Central memory CD4-positive, alpha-beta T cell (primary cell): Measurements from ENCODE around the gene BANK1.

Experiments
- DNase-seq: peaks from one replicate; pipeline ENCODE4 v3.0.0; 2022

Gene BANK1

DNA sequence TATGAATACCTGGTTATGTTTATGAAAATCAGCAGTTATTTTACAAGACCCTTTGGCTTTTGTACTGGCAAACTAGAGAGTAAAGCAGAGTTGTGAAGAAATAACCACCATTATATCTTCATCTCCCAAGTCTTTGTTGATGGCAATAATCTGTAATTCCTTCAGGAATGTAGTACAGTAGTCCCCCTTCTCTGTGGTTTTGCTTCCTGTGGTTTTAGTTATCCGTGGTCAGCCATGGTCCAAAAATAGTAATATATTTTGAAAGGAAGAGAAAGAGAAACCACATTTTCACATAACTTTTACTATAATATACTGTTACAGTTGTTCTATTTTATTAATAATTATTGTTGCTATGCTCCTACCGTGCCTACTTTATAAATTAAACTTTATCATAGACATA, 27.8 kb downstream of the BANK1 start:
- DNase-seq, result no peak

DNA sequence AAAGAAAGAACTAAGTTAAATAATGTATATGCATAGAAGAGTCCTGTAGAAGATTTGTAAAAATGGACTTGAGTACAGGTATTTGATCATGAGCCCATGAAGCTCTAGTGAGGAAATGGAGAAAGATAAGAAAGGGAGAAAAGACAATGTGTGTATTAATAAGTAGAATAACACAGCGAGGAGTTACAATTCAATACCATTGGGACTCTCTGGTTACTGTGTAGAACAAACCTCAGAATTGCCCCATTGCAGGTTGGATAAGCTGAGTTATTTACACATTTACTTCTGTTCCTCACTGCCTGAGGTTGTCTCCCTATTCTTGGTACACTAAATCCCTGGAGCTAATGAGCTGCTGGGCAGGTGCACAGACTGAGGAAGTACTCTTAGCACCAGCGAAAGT, 33.3 kb downstream of the BANK1 start:
- no peak for DNase-seq

DNA sequence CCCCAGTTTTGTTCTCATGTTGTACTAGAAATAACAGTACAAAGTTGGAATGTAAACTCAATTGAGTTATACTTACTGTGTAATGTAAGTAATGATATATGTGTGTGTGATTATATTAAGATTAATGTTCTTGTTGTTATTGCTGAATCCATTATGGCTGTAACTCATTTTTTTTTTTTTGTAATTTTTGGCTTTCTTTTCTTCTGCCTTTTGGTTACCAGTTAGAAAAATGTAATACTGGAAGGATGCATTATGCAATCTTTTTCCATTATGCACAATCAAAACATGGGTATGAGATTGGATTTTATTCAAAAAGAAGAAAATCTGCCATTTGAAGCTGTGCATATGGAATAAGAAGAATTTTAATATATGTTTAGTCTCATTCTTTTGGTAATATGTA, 34.0 kb downstream of the BANK1 start:
- DNase-seq, result no peak

DNA sequence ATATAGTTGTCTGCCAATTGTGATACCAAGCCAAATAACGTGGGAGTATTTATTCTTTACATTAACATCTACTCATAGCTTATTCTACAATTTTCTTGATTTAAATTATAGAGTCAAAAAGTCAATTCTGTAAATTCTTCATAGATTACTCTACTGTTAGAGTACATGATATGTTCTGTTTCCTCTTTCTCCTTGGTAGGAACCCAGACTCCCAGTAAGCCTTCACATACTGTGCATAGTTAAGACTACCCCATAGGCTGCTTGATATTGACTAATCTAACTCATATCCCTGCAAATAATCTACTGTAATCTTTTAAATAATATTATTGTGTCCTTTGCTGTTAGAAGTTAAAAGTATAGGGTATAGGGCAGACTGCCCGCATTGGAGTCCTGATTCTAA, 35.4 kb downstream of the BANK1 start:
- no peak for DNase-seq

DNA sequence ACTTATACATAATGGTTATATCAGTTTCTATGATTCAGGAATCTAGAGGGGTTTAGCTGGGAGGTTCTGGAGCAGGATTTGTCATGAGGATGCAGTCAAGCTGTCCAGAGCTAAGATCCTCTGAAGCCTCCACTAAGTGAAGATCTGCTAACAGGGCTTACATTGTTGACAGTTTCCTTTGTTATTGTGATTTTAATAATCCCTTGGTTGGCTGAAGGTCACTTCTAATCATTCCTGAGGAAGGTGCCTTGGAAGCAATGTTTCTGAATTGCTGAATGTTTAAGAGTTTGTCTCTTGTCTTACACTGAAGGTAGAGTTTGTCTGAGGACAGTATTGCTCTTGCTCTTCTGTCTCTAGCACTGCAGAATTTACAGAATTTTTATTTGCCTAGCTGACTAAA, 41.3 kb downstream of the BANK1 start:
- no peak for DNase-seq

DNA sequence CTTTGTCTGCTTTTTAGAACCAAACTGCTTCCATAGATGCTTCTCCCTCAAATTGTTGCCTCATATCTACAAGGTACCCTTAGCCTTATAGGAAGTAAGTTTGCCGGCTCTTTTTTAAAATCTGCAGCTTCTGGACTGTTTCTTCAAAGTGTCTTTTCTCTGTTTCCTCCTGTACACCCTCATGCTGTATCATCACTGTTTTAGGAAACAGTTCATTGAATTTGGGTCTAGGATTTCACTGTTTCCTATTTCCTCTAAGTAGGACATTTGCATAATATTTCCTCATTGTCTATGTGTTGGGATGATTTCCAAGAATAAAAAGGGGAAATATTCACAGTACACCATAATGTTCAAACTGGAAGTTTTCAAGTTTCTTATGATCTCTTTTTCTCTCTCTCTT, 43.0 kb downstream of the BANK1 start:
- no peak for DNase-seq

DNA sequence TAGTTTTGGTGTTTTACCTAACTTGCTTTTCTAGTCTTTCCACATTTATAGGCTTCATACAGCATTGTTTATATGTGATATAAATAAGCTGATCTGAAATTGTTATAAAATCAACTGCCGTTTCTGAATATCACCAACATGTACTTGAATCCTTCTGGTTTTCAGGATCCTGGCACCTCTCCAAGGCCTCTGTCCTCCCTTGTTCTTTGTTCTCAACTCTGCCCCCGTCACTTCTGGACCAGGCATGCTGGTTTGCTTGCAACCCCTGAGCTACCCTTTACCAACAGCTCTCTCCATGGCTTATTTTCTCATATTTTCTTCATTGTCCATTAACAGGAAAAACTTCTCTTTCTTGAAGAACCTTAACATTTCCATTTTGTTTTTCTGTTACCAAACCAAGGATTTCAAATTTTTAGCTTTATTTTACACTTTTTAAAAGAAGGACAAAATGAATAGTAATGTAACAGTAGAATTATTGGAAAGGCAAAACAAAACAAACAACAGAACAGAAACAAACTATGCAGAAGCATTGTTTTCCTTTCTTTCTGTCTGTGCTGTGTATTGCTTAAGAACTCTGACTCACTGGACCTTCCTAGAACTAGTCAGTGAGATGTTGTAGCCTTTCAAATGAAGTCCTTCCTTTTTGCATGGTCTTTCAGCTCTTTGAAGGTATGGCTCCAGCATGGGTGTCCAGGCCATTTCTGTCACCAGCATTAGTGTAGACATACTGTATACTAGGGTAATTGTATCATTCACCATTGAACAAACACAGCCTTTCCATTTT, 44.8 kb downstream of the BANK1 start:
- no peak for DNase-seq

DNA sequence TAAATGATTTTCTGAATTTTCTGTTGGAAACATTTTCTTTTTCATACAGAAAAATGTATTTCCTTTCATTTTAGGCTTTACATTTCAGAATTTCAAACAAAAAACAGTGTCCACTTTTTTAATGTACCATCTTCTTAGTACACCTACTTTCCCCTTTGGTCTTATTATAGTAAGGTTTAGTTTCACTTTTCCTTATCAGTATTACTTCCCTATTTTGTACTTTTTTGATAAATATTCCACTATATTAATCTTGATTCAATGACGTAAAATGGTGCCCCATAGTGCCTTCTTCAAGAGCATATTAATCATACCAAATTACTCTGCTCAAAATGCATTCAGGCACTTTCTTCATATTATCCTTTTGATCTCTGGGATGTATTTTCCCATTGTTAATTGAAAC, 52.5 kb downstream of the BANK1 start:
- DNase-seq, result no peak

DNA sequence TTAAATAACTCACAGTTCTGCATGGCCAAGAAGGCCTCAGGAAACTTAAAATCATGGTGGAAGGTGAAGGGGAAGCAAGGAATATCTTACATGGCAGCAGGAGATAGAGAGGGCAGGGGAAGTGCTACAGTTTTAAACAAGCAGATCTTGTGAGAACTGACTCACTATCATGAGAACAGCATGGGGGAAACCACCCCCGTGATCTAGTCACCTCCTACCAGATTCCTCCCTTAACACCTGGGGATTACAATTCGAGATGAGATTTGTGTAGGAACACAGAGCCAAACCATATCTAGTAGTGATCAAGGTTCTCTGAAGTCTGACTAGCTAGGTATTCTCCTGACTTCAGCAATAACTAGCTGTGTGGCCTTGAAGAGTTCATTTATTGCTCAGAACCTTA, 56.0 kb downstream of the BANK1 start:
- no peak for DNase-seq

DNA sequence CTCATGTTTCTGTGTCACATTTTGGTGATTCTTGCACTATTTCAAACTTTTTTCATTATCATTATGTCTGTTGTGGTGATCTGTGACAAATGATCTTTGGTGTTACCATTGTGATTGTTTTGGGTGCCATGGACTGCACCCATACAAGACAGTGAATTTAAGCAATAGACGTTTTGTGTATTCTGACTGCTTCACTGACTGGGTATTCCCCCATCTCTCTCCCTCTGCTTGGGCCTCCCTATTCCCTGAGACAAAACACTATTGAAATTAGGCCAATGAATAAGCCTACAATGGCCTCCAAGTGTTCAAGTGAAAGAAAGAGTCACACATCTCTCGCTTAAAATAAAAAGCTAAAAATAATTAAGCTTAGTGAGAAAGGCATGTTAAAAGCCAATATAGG, 60.2 kb downstream of the BANK1 start:
- DNase-seq, result no peak

DNA sequence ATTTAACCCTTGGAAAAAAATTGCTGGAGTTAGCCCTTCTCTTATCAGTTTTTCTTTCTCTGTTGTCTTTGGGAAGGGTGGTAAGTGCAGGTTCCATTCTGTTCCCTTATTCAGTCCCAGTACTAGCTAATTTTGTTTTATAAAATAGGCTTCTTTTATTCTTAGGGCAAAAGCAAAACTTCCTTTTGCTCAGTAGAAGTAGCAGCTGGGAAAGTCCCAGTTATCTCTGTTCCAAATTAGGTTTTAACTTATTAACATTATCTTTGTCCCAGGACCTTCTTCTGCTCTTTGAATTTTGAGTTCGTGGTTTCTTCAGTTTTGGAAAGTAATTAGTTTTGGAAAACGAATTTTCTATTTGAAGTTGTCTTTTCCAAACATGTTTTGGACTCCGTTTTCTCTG, 61.1 kb downstream of the BANK1 start:
- DNase-seq, result no peak

DNA sequence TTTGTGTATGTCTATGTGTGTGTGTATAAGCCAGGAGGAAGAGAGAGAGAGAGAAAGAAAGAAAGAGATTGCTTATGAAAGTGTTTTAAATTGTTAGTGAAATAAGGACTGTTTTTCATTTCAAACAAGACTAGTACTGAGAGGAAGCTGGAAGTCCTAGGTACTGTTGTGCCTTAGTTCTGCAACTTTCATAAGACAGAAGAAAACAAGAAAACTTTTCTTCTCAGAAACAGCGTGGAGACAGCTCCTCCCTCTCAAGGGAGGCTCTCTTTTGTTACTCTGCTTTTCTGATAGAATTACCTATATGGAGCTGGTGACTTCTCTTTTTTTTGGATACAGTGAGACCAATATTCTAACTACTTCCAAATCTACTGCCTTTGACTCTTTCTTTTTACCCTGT, 62.5 kb downstream of the BANK1 start:
- no peak for DNase-seq

DNA sequence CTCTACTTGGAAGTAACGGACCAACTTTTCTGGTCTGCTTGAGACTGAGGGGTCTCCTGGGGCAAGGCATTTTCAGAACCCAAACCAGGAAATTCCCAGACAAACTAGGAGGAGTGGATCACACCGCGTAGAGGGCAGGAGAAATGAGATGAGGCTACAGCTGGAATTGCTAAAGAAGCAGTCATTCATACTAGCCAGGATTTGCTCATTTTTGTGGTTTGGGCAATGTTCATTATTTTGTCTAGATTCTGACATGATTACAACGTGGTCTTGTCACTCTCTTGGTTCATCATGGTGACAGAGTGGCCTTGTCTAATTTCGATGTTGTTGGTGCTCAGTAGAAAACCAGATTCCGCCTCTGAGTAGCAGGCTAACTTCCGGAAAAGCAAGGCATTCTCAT, 63.2 kb downstream of the BANK1 start:
- no peak for DNase-seq

DNA sequence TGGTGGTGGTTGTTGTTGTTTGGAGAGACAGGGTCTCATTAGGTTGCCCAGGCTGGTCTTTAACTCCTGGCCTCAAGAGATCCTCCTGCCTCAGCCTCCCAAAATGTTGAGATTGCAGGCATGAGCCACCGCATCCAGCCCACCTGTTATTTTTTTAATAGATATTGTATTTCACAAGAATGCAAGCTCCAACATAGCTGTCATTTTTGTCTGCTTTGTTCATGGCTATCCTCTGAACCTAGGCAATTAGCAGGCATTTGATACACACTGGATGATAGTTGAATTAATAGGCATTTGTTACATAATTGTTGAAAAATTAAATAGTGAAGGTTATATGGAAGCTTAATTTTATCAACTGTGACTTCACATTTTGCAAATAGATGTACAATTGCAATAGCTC, 64.7 kb downstream of the BANK1 start:
- DNase-seq, result no peak

DNA sequence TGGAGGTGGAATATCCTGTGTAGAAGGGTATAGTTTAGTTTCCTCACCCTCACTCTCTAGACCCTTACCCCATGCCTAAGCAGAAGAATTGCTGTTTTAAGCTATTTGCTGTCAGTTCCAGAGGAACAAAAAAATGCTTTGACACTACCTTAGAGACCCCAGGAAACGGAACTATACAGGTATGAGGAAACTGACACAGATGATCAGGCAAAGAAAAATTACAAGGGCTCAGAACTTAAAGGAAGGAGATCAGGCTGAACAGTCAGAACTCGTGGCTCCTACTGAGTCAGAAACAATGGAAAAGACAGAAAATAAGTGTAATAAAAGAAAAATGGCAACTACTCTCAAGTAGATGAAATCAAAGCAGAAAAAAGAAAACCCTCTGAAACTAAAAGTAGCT, 65.6 kb downstream of the BANK1 start:
- DNase-seq, result no peak

DNA sequence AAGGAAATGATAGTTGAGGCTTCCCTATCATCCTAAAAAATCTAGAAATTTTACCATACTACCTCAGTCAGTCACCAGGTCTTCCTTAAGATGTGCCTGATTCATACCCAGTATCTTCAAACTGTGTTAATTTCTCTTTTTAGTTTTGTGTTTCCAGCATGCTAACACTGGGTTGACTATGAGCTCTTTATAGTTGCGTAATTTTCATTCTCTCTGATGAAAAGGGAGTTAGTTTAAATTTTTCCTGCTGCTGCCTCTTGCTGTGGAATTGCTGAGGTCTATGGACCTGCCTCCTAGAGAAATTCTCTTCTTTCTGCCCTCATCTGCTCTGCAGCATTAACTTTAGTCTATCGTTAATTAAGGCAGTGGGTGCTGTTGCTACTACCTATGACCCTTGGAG, 66.6 kb downstream of the BANK1 start:
- no peak for DNase-seq

DNA sequence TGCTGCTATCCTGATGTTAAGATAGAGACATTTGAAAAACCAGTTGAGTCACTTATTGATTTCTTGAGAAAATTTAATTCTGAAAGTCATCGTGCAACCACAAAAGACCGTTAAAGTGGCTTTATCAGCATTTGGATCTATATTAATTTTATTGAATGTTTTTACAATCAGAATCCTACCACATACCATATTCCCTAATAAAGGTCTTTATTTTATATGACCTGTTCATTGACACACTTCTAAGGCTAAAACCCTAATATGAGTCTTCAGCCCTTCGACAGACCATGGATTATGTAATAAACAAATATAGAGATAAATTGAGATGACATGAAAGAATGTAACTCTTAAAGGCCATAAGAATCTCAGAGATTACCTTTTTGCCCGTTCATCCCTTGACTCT, 68.1 kb downstream of the BANK1 start:
- DNase-seq, result no peak

DNA sequence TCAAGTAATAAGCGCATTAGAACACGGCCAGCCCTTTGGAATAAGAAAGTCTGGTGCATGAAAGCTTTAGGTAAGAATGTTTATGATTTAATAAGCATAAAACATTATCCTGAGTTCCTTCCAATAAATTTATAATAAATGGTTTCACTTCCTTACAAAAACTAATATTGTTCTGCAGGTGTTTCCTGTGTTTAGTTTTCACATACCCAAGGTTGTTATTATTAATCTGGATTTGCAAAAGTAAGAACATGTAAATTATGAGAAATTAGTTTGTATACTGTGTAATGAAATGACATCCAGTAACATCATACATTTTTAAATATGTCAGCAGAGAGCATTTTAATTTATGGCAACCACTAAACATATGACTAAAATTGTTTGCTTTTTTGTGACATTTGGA, 72.1 kb downstream of the BANK1 start:
- DNase-seq, result no peak

DNA sequence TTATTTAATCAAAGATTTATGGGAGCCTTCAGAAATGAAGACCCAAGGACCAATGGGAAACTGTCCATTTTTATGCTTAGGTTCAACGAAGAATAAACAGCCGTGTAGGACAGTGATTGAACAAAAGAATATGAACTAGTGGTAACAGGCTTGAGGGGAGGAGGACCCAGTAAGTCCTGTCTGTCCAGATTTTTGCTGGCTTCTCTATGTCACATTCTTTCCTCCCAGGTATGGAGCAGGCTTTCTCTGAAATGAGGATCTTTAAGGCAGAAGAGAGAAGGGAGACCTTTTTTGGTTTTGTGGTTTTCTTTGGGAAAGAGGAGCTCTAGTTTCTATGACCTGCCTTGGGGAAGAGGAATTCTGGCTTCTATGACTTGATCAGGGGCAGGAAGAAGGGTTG, 74.1 kb downstream of the BANK1 start:
- DNase-seq, result no peak

DNA sequence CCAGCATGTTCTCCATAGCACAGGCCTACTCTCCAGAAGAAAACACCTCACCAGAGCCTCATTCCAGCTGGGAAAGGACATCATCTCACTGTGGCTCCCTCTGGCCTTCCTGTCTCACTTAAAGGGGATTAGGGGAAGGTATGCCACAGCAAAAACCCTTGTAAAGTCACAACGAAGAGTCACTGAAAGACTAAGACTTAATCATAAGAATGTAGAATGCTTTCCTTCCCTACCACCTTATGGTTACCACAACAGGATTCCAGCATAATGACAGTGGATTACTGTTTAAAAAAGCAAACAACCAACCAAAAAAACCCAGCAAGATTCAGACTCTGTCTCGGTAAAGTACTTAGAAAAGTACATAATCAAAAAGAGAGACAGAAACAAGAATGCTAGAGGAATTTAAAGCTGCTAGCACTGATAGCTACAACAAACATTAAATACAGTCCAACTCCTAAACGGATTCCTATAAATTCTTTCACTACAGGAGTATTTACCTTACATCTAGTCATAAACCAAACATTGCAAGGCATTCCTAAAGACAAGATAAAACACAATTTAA, 75.1 kb downstream of the BANK1 start:
- DNase-seq, result no peak

DNA sequence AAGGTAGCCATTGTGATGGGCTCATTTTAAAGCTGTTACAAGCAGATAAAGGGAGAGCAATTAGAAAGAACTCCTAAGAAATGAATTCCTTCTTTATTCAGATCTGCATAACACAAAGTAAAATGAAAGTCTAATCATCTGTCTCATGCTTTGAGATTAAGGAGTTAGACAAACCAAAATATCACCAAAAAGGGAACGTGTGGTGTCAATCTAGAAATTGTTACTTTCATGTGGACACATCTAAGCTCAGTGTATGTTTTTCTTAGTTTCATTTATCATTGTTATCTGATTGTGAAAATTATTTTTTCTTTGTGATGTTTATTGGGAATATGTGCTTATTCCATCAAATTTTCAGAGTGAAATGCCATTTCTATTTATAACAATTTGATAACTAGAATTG, 80.3 kb downstream of the BANK1 start:
- no peak for DNase-seq

DNA sequence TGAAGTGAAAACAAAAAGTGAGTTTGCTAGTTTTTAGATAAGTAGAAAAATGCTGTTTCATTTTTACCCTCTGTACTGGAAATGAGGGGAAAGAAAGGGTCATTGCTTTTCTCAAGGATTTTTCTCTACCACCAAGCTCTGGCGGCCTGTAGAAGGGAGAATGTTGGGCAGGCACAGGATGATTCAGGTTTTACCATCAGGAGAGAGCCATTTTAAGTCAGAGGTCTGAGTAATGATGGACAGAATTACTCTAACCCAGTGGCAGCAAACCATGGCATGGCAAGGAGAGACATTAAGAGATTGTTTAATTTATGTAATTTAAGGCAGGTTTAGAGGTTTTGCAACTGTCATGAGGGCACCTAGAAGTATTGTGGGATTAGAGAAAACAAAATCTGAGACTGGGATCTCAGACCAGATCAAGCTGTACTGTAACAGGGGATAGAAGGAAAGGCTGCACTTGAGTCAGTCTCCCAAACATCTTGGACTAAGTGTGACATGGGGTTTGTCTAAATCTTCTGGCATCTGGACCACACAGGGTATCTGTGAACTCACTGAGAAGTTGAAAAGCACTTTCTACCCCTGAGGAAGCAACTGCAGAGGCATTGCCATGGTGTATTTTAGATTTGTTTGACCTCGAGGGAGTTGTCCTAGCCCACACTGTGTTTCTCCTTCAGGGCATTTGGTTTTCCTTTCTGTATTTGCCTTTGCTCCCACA, 81.6 kb downstream of the BANK1 start:
- DNase-seq, result no peak

DNA sequence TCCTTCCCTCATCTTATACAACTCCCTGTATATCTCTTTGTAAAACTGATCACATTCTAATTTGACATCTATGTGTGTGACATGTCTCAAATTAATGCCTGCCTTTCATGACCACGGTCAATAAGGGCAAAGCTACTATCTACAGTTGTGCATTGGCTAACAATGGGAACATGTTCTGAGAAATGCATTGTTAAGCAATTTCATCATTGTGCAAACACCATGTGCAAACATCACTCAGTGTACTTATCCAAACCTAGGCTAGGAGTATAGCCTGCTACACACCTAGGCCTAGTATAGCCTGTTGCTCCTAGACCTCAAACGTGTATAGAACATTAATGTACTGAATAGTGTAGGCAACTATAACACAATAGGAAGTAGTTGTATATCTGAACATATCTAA, 95.0 kb downstream of the BANK1 start:
- DNase-seq, result no peak

DNA sequence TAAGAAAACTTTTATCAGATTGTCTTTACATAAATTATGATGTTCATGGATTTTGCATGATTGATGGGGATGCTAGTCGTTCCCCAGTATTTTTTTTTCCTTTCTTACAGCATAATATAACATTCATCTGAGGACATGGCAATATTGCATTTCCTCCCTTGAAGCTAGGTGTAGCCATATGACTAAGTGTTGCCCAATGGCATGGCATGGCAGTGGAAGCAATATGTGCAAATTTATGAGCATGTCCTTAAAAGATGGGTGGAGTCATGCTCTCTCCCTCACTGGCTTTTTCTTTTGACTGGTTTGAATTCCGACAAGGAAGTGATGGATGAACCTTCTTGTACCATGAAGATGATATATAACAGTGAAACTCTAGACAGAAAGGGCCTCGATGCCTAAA, 96.3 kb downstream of the BANK1 start:
- no peak for DNase-seq

DNA sequence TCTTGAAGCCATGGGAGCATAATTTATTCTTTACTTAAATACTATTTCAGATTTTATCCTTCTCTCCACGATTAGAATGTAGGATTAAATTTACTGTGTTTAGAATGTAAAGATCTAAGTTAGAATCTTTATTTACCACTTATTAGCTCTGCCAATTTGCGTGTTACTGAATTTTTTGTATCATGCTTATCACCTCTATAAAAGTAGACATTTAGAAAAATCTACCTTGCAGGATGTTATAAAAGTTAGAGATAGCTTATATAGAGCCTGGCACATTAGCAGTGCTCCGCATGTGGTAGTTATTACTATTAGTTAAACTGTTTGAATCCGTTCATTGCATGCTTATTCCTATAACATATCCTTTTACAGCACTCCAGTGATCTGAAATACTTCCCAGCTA, 97.9 kb downstream of the BANK1 start:
- no peak for DNase-seq
